Stimulated activated naive CD8-positive, alpha-beta T cell treated with anti-CD3 and anti-CD28 coated beads, Interleukin-15, Interleukin-2, amounts not matched to agents 100 ng/mL and 50 ng/mL, for 24 hours (primary cell): ENCODE data around the gene STX8.

ENCODE experiments used
- H3K27ac Mint-ChIP-seq: one replicate; pipeline ENCODE4 v1.8.0; 2021; ENCODE audit warnings: mild to moderate bottlenecking, mixed read lengths
- H3K27me3 Mint-ChIP-seq: one replicate; pipeline ENCODE4 v1.8.0; 2021; ENCODE audit warnings: mixed read lengths
- H3K36me3 Mint-ChIP-seq: one replicate; pipeline ENCODE4 v1.8.0; 2021; ENCODE audit warnings: low read depth, mixed read lengths
- H3K4me1 Mint-ChIP-seq: one replicate; pipeline ENCODE4 v1.8.0; 2021; ENCODE audit warnings: low read depth, mixed read lengths
- H3K4me3 Mint-ChIP-seq: one replicate; pipeline ENCODE4 v1.8.0; 2021; ENCODE audit warnings: mild to moderate bottlenecking, mixed read lengths
- H3K9me3 Mint-ChIP-seq: one replicate; pipeline ENCODE4 v1.8.0; 2021; ENCODE audit warnings: mixed read lengths

Gene STX8

GRCh38 chr17:9212376-9213302 lies 363.0 kb downstream of the STX8 start:
- peaks cover 21% of the 10 kb centered on the region for H3K9me3 Mint-ChIP-seq
- no peak overlapping the region for H3K4me3 Mint-ChIP-seq
- peaks cover 7% of the 10 kb centered on the region for H3K36me3 Mint-ChIP-seq
- H3K4me1 Mint-ChIP-seq: no peaks in the 10 kb centered on the region
- H3K27ac Mint-ChIP-seq: no peak overlapping the region
- no peaks in the 10 kb centered on the region for H3K27me3 Mint-ChIP-seq

DNA sequence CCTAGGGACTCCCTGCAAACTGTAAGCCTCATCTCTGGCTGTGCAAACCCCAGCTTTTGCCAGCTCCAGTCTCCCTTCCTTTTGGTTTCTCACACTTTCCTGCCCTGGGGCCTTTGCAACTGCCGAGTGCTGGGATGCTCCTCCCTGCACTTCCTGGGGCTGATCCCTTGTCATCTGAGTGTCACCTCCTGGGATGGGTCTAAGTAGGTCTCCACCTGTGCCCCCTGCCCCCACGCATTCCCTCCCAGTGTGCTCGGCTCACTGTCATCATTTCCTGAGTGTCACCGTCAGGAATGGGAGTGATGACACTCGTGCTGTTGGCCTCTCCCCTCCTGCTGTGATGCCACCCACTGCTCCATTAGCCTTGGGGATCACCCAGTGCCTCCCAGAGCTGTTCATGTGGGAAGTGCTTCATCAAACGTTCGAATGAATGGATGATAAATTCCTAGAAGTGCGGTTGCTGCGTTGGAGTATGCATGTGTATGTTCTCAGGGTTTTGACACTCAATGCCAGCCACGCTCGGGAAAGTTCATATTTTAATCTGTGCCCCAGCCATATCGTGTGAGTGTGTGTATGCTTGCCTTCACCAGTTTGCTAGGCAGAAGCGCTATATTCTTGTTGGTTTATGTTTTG lies 364.4 kb downstream of the STX8 start:
- peaks cover 11% of the 10 kb centered on the region for H3K9me3 Mint-ChIP-seq
- H3K4me3 Mint-ChIP-seq: no peak overlapping the region
- H3K4me1 Mint-ChIP-seq: no peaks in the 10 kb centered on the region
- no peak overlapping the region for H3K27ac Mint-ChIP-seq
- H3K27me3 Mint-ChIP-seq: no peaks in the 10 kb centered on the region
- H3K36me3 Mint-ChIP-seq: peaks cover 7% of the 10 kb centered on the region

DNA sequence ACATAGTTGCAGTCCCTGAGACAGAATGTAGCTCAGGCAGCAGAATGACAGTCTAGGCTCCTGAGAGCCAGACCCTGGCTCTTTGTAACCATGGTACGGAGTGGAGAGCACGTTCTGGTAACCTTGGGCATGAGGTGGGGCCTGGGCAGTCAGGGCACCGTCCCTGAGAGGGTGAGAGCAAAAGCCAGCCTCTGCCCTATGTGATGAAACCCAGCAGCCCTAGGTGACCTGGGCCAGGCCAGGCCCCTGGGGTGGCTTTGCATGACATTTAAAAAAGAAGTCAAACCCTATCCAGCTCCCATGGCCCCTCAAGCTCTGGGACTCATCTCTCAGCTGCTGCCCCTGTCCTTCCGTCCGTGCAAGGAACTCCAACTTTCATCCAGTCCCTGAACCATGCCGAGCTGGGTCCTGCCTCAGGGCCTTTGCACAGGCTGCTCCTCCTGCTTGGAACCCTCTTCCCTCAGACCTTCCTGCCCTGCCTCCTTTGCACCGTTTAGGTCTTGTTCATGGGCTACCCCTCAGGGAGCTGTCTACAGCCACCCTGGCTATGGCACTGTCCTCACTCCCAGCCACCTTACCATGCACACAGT lies 365.7 kb downstream of the STX8 start:
- H3K27ac Mint-ChIP-seq: no peak overlapping the region
- no peak overlapping the region for H3K4me3 Mint-ChIP-seq
- peaks cover 2% of the 10 kb centered on the region for H3K4me1 Mint-ChIP-seq
- H3K36me3 Mint-ChIP-seq: no peaks in the 10 kb centered on the region
- no peaks in the 10 kb centered on the region for H3K9me3 Mint-ChIP-seq
- peaks cover 3% of the 10 kb centered on the region for H3K27me3 Mint-ChIP-seq

DNA sequence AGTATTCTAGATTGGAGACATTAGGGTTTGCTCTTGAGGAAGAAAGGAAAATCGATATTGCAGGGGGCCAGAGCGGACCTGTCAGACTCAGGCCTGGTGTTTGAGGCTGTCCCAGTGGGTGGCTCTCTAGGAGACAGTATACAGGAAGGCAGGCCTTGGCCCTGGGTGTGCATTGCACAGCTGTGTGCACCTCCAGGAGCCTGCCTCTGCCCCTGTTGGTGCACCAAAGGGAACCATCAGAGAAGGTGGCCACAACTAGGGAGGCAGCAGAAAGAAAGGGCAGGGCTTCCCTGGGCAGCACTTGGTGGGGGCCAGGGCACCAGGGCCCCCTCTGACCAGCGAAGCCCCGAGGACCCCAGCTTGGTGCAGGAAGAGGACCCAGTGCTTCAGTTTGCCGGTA lies 366.3 kb downstream of the STX8 start:
- Mint-ChIP-seq H3K27ac (no peak overlapping the region), H3K9me3 (no peaks in the 10 kb centered on the region), H3K27me3 (peaks cover 8% of the 10 kb centered on the region), H3K4me3 (no peak overlapping the region), H3K4me1 (peaks cover 5% of the 10 kb centered on the region), H3K36me3 (no peaks in the 10 kb centered on the region)

DNA sequence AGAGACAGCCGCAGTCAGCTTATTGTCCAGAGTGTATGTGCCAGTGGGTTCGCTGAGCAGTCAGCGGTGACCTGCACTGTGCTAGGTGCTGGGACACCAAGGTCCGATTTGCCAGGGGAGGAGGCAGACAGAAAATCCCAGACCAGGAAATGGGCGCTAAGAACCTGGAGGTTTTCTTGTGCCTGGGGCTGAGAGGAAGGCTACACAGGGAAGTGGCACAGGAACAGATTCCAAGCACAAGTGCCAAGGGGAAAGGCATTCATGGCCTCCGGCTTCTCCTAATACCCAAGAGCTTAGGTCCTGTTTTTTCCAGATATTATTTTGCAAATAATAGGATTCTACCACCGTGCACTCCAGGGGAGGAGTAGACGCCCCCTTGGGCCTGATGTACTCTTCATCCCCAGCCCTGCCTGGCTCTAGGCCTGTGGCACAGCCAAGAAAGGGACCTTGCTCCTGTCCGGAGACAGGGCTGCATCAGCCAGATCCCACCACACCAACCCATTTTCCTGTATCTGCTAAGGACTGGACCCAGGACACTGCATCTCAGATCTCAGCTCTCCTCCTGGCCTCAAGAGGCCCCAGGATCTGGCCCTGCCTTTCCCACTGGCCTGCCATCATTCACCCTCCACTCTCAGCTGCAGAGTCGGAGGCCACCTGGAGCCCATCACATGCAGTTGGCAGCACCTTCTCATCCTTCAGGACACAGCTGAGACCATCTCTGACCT lies 367.1 kb downstream of the STX8 start:
- no peaks in the 10 kb centered on the region for H3K36me3 Mint-ChIP-seq
- H3K27me3 Mint-ChIP-seq: peaks cover 13% of the 10 kb centered on the region
- peaks cover 12% of the 10 kb centered on the region for H3K4me1 Mint-ChIP-seq
- H3K9me3 Mint-ChIP-seq: no peaks in the 10 kb centered on the region
- no peak overlapping the region for H3K27ac Mint-ChIP-seq
- no peak overlapping the region for H3K4me3 Mint-ChIP-seq

DNA sequence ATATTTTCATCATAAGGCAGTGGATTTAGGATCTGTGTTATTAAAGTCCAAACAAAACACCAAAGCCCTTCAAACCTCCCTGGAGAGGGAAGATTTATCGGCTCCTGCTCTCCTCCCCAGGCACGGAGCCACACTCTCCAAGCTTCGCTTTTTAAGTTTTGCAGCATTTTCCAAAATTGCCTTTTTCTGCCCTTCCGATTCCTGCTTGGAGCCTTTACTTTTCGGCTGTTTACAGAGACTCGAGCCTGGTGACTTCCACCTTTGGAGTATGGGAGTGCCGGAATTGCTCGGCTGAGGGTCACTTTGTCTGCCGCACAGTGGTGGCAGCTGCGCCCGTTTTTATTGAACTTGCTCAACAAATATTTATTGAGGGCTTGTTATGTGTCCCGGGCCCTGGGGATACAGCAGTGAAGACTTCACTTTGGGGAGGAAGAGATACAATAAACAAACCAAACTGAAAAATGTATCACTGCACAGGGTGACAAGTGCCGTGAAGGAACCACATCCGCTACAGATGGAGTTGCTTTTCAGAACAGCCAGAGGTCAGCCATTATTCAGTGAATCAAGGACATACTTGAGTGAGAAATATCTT lies 368.8 kb downstream of the STX8 start:
- no peaks in the 10 kb centered on the region for H3K9me3 Mint-ChIP-seq
- no peaks in the 10 kb centered on the region for H3K36me3 Mint-ChIP-seq
- H3K4me1 Mint-ChIP-seq: peaks cover 16% of the 10 kb centered on the region
- H3K27me3 Mint-ChIP-seq: peaks cover 13% of the 10 kb centered on the region
- H3K4me3 Mint-ChIP-seq: no peak overlapping the region
- no peak overlapping the region for H3K27ac Mint-ChIP-seq

DNA sequence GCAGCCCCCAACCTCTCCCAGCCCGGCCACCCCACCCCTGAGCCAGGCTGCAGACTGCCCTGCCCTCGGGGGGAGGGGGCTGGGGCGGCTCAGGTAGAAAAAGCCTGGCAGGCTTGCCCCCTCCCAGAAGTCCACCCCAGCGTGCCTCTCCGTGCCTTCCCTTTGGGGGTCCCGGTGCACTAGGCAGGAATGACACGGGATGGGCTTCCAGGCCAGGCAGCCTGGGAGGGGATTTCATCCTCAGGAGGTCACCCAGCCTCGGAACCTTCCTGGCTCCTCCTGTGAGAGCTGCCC lies 369.3 kb downstream of the STX8 start:
- peaks cover 13% of the 10 kb centered on the region for H3K27me3 Mint-ChIP-seq
- no peaks in the 10 kb centered on the region for H3K36me3 Mint-ChIP-seq
- H3K9me3 Mint-ChIP-seq: no peaks in the 10 kb centered on the region
- H3K4me1 Mint-ChIP-seq: peaks cover 16% of the 10 kb centered on the region
- H3K27ac Mint-ChIP-seq: no peak overlapping the region
- no peak overlapping the region for H3K4me3 Mint-ChIP-seq

DNA sequence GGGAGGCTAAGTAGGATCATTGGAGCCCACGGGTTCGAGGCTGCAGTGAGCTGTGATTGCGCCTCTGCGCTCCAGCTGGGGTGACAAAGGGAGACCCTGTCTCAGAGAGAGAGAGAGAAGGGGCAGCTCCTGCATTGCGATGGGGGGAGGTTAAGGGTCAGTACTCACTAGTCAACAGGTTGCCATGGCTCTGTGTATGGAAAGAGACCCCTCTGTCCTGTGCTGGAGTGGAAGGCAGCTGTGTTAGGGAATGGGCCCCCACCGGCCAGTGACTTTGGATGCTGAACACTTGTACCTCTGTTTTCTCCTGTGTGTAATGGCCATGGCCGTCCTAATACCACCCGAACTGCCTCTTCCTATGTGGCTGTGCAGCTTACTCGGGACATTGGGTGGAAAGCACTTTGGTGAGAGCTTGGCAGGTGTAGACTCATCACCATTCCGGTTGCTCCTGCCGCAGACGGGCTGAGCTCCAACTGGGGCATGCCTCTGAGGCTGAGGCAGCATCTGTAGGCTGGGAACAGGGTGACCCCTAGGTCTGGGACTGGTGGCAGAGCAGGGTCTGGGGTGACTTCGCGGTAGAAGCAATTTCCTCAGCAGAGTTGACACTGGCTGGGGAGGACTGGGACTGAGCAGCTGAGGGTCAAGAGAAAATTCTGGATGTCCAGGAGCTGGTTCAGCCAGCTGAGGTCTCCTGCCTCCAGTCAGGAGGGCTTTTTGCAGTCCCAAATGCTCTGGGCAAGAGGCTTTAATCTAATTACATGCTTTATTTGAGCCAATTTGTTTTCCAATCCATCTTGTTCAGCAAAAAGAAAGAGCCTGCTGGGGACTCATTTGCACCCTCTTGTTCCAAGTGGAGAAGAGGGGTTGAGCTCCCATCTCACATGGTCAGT lies 369.9 kb downstream of the STX8 start:
- H3K4me3 Mint-ChIP-seq: no peak overlapping the region
- no peaks in the 10 kb centered on the region for H3K36me3 Mint-ChIP-seq
- peaks cover 20% of the 10 kb centered on the region for H3K4me1 Mint-ChIP-seq
- no peaks in the 10 kb centered on the region for H3K9me3 Mint-ChIP-seq
- H3K27ac Mint-ChIP-seq: no peak overlapping the region
- peaks cover 13% of the 10 kb centered on the region for H3K27me3 Mint-ChIP-seq

DNA sequence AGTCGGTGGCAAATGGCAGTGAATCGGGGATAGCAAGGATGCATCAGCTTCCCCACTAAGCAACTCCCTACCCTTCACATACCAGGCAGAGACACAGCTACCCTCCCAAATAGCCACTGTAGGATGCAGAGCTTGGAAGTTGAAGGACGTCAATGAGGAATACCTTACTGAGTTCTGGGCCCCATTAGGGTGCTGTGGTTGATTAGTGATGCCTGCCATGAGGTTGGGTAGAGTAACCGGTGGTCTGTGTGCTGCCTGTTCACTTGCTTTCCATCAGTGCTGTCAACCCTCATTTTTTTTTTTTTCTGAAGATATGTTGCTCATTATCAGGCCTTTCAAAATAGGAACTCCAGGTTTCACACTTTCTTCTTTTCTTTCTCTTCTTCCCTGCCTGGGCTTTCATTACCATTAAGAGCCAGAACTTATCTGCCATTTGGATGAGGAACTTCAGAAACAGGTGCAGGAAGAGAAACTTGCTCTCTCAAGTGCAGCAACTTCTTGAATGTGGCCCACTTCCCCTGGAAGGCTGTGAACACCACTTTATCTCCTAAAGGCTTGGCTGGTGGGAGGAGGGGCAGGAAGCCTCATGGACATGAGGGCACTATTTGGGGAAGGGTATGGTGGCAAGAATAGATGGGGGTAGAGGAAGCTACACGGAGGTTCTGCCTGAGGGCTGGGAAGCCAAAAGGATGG lies 370.8 kb downstream of the STX8 start:
- Mint-ChIP-seq H3K4me1 (peaks cover 20% of the 10 kb centered on the region), H3K27me3 (peaks cover 13% of the 10 kb centered on the region), H3K4me3 (no peak overlapping the region), H3K27ac (no peak overlapping the region), H3K9me3 (no peaks in the 10 kb centered on the region), H3K36me3 (no peaks in the 10 kb centered on the region)

GRCh38 chr17:9203771-9204425 lies 371.7 kb downstream of the STX8 start:
- Mint-ChIP-seq H3K36me3 (no peaks in the 10 kb centered on the region), H3K4me1 (peaks cover 20% of the 10 kb centered on the region), H3K27me3 (peaks cover 13% of the 10 kb centered on the region), H3K4me3 (no peak overlapping the region), H3K9me3 (no peaks in the 10 kb centered on the region), H3K27ac (no peak overlapping the region)

- H3K4me1 Mint-ChIP-seq: peaks cover 20% of the 10 kb centered on the region
- no peaks in the 10 kb centered on the region for H3K36me3 Mint-ChIP-seq
- H3K27me3 Mint-ChIP-seq: peaks cover 13% of the 10 kb centered on the region
- no peak overlapping the region for H3K27ac Mint-ChIP-seq
- no peak overlapping the region for H3K4me3 Mint-ChIP-seq
- no peaks in the 10 kb centered on the region for H3K9me3 Mint-ChIP-seq
These were observed 373.1 kb downstream of the STX8 start for GRCh38 chr17:9202532-9202931.

DNA sequence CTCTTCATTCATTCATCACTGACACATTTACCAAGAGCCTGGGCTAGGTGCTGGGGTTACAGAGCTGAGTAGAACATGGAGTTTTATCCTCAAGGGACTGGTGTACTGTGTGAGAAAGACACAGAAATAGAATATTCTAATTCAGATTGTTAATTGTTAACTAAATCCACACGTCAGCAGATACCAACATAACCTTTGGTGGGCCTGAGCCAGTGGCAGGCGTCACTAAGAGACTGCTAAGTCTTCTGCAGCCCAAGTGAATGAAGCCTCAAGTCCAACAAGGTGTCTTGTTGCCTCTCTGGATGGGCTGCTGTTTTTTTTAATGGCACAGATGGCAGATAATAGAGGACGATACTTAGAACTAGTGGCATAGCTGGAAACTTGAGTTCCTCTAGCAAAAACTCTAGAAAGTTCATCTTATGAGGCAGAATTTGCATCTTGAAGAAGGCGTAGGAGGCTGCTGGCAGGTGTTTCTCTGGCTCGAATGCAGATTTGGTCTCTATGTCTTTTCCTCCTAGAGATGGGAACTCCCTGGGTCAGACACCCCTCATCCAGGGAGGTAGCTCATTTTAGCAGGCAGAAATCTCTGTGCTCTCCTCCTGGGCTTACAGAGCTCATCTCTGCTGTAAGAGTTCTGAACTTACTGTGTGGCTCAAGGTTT lies 374.8 kb downstream of the STX8 start:
- H3K27ac Mint-ChIP-seq: no peak overlapping the region
- H3K4me1 Mint-ChIP-seq: peaks cover 20% of the 10 kb centered on the region
- peaks cover 13% of the 10 kb centered on the region for H3K27me3 Mint-ChIP-seq
- no peak overlapping the region for H3K4me3 Mint-ChIP-seq
- H3K36me3 Mint-ChIP-seq: no peaks in the 10 kb centered on the region
- H3K9me3 Mint-ChIP-seq: no peaks in the 10 kb centered on the region
